ENCODE data around the gene KRT2.

DNA sequence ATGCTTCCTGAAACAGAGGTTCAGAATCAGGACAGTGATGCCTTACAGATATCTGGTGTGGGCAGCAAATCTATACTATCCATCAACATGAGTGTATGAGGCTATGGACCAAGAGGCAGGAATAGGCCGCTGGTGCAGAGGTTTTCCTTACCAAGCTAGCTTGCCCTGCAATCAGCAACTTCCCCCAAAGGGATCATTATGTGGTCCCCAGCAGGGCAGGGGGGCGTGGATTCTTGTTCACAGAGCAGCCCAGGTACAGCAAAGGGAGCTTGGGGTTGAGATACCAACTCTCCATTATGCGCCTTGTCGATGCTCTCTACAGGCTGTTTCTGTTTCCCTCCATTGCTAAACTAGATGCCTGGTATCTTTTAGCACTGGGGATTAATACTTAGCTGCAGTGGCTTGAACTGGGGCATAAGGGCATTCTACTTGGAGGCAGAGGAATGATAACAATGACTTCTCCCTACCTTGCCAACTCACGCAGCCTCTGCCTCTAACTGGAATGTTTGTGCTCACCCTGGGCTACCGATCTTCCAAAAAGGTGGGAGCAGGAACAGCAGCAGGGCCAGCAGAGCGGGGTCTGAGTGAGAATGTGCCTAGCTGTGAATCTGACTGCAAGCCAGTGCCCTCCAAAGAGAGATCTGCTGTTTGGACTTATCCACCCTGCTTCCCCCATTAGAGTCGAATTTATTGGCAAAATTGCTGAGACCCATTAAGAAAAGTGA, 38.5 kb upstream of the KRT2 start:
- TF ChIP-seq, protein P1, sequence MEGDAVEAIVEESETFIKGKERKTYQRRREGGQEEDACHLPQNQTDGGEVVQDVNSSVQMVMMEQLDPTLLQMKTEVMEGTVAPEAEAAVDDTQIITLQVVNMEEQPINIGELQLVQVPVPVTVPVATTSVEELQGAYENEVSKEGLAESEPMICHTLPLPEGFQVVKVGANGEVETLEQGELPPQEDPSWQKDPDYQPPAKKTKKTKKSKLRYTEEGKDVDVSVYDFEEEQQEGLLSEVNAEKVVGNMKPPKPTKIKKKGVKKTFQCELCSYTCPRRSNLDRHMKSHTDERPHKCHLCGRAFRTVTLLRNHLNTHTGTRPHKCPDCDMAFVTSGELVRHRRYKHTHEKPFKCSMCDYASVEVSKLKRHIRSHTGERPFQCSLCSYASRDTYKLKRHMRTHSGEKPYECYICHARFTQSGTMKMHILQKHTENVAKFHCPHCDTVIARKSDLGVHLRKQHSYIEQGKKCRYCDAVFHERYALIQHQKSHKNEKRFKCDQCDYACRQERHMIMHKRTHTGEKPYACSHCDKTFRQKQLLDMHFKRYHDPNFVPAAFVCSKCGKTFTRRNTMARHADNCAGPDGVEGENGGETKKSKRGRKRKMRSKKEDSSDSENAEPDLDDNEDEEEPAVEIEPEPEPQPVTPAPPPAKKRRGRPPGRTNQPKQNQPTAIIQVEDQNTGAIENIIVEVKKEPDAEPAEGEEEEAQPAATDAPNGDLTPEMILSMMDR (IDR thresholded peaks at IDR 0.05): no peak
- TF ChIP-seq POLR2A (IDR thresholded peaks at IDR 0.05) (no peak), POLR2AphosphoS5 (IDR thresholded peaks at IDR 0.05) (no peak)
